GM23248 (cell line): ENCODE data around the gene EXOC1. TPM values are rescaled to one million over a fixed set of nuclear protein-coding genes. Genes with fewer than 3 reads are reported as not detected.

Experiments used
- DNase-seq: peaks from one replicate; pipeline ENCODE4 v3.0.0-alpha.2; 2015
- H2AFZ ChIP-seq: fragments of 200-600 bp; sonication (generic); 2 replicates; pipeline ENCODE4 v1.6.1; 2016; ENCODE audit warnings: antibody characterized with exemption
- H3F3A ChIP-seq: fragments of 200-600 bp; sonication (generic); 2 replicates; pipeline ENCODE4 v1.6.1; 2016; ENCODE audit warnings: mild to moderate bottlenecking, antibody characterized with exemption, mixed run types; ENCODE audit not compliant: insufficient read depth
- H3K27ac ChIP-seq: fragments of 200-600 bp; sonication (generic); 2 replicates; pipeline ENCODE4 v1.5.1; 2016; ENCODE audit warnings: mild to moderate bottlenecking
- H3K27me3 ChIP-seq: fragments of 200-600 bp; sonication (generic); replicated peaks from 2 replicates; pipeline ENCODE4 v1.6.1; 2016; ENCODE audit warnings: mild to moderate bottlenecking; ENCODE audit not compliant: insufficient read depth
- H3K36me3 ChIP-seq: fragments of 200-600 bp; sonication (generic); 2 replicates; pipeline ENCODE4 v1.6.1; 2016; ENCODE audit warnings: low read depth, mild to moderate bottlenecking
- H3K4me1 ChIP-seq: fragments of 200-600 bp; sonication (generic); 2 replicates; pipeline ENCODE4 v1.6.1; 2016; ENCODE audit warnings: mild to moderate bottlenecking; ENCODE audit not compliant: insufficient read depth
- H3K4me2 ChIP-seq: fragments of 200-600 bp; sonication (generic); one replicate; pipeline ENCODE4 v1.6.1; 2016; ENCODE audit warnings: mild to moderate bottlenecking; ENCODE audit not compliant: unreplicated experiment
- H3K4me3 ChIP-seq: fragments of 200-600 bp; sonication (generic); 2 replicates; pipeline ENCODE4 v1.5.1; 2016; ENCODE audit warnings: mild to moderate bottlenecking
- H3K79me2 ChIP-seq: fragments of 200-600 bp; sonication (generic); 2 replicates; pipeline ENCODE4 v1.6.1; 2016; ENCODE audit warnings: mild to moderate bottlenecking; ENCODE audit not compliant: insufficient read depth
- H3K9ac ChIP-seq: fragments of 200-600 bp; sonication (generic); 2 replicates; pipeline ENCODE4 v1.6.1; 2016; ENCODE audit warnings: mild to moderate bottlenecking
- H3K9me2 ChIP-seq: fragments of 200-600 bp; sonication (generic); 2 replicates; pipeline ENCODE4 v1.6.1; 2016; ENCODE audit warnings: mixed run types, mild to moderate bottlenecking, moderate library complexity; ENCODE audit not compliant: insufficient read depth
- H3K9me3 ChIP-seq: fragments of 200-600 bp; sonication (generic); one replicate; pipeline ENCODE4 v1.6.1; 2017; ENCODE audit warnings: low read depth
- H4K20me1 ChIP-seq: fragments of 200-600 bp; sonication (generic); 2 replicates; pipeline ENCODE4 v1.6.0; 2016; ENCODE audit not compliant: insufficient read depth
- EZH2 ChIP-seq: fragments of 200-600 bp; sonication (generic); IDR thresholded peaks from 2 replicates; pipeline ENCODE4 v1.6.1; 2018; ENCODE audit warnings: antibody characterized with exemption, mild to moderate bottlenecking; ENCODE audit not compliant: insufficient read depth, poor library complexity, severe bottlenecking
- EZH2phosphoT487 ChIP-seq: fragments of 200-600 bp; sonication (generic); IDR thresholded peaks from 2 replicates; pipeline ENCODE4 v1.6.1; 2018; ENCODE audit warnings: antibody characterized with exemption, moderate library complexity, mild to moderate bottlenecking, low read depth; ENCODE audit not compliant: insufficient read depth
- WGBS, 2 experiments: methylation state at CpG; one replicate each; pipeline ENCODE4 v1.1.6; 2015 to 2017; ENCODE audit warnings: low lambda C conversion rate in 2 of 2, low coverage in 1 of 2; ENCODE audit errors: missing lambda C conversion rate in 2 of 2; 5-methylcytosine and 5-hydroxymethylcytosine counted together
- in situ Hi-C: fragments of 300-500 bp; cut with MboI; formaldehyde crosslinking; loops from 2 replicates; pipeline ENCODE4 v1.15.0; 2020
- polyA plus RNA-seq: library from polyadenylated mRNA; unstranded; fragments of >200 nt; fragmentation: Nextera tagmentation; extraction: Ambion mirVana; gene quantifications from 2 replicates; pipeline ENCODE4 v1.2.1, GENCODE V29; 2016
- total RNA-seq: library from RNA; depleted of rRNA; stranded (reverse); fragments of >200 nt; shearing (Covaris generic); gene quantifications from 2 replicates; pipeline ENCODE4 v1.2.3, GENCODE V29; 2014

EXOC1 gene
- total and polyA plus RNA-seq, 2 experiments from 2014 or later, result 35.5 to 44.7 TPM

GRCh38 chr4:55817691-55818090, 35.8 kb upstream of the EXOC1 start:
- no peak overlapping the region for H3K27ac ChIP-seq
- H3K9ac ChIP-seq, result no peak overlapping the region
- no peaks in the 10 kb centered on the region for H4K20me1 ChIP-seq
- TF ChIP-seq EZH2phosphoT487 (no peak), EZH2 (no peak)
- no peaks in the 10 kb centered on the region for H3K36me3 ChIP-seq
- no peaks in the 10 kb centered on the region for H3K4me1 ChIP-seq
- WGBS, 2 experiments, result 74 to 76% methylated on average over 3 of the region's 3 CpGs
- no peak overlapping the region for H3K4me3 ChIP-seq
- no peak overlapping the region for H2AFZ ChIP-seq
- H3K79me2 ChIP-seq, result no peaks in the 10 kb centered on the region
- no peaks in the 10 kb centered on the region for H3K9me2 ChIP-seq
- no peak for DNase-seq
- in situ Hi-C loops, result no loop called here
- no peaks in the 10 kb centered on the region for H3F3A ChIP-seq
- H3K4me2 ChIP-seq, result no peak overlapping the region
- peaks cover 12% of the 10 kb centered on the region for H3K27me3 ChIP-seq
- no peaks in the 10 kb centered on the region for H3K9me3 ChIP-seq

- WGBS, 2 experiments, result 3 to 7% methylated on average over 13 of the region's 13 CpGs
- no peaks in the 10 kb centered on the region for H3K4me1 ChIP-seq
- TF ChIP-seq EZH2 (no peak), EZH2phosphoT487 (no peak)
- H3K27ac ChIP-seq, result no peak within 1 kb of the TSS
- in situ Hi-C loops, result no loop called here
- peak within 1 kb of the TSS; percentile 79 for H2AFZ ChIP-seq
- H3K4me3 ChIP-seq, result peak within 1 kb of the TSS; percentile 64
- H3K9me3 ChIP-seq, result no peaks in the 10 kb centered on the region
- no peaks in the 10 kb centered on the region for H3F3A ChIP-seq
- no peaks in the 10 kb centered on the region for H3K9me2 ChIP-seq
- no peaks in the 10 kb centered on the region for H3K79me2 ChIP-seq
- peak within 1 kb of the TSS; percentile 83 for H3K4me2 ChIP-seq
- H3K27me3 ChIP-seq, result peaks cover 12% of the 10 kb centered on the region
- no peaks in the 10 kb centered on the region for H4K20me1 ChIP-seq
- no peaks in the 10 kb centered on the region for H3K36me3 ChIP-seq
- DNase-seq, result peak; percentile 40
- H3K9ac ChIP-seq, result peak within 1 kb of the TSS; percentile 25; the same call in 1 of the 2 replicates
These were observed 33.8 kb upstream of the EXOC1 start, which contains the start of gene EXOC1L for GRCh38 chr4:55819634-55820033. Gene EXOC1L, plus strand, starts transcription at chr4:55819790. Its CDS starts 237 bp downstream, at chr4:55820027.

GRCh38 chr4:55820279-55820678, 33.2 kb upstream of the EXOC1 start:
- no peak for DNase-seq
- H3K27ac ChIP-seq, result no peak overlapping the region
- no peaks in the 10 kb centered on the region for H3K9me2 ChIP-seq
- H2AFZ ChIP-seq, result peak overlapping the region; percentile 79; the same call in 1 of the 2 replicates
- H3K4me2 ChIP-seq, result peak overlapping the region; percentile 83
- H3K36me3 ChIP-seq, result no peaks in the 10 kb centered on the region
- H3K4me3 ChIP-seq, result peak overlapping the region; percentile 64; the same call in 1 of the 2 replicates
- peaks cover 12% of the 10 kb centered on the region for H3K27me3 ChIP-seq
- no peak overlapping the region for H3K9ac ChIP-seq
- WGBS, 2 experiments, result 25% methylated on average over 2 of the region's 2 CpGs
- H4K20me1 ChIP-seq, result no peaks in the 10 kb centered on the region
- H3K4me1 ChIP-seq, result no peaks in the 10 kb centered on the region
- in situ Hi-C loops, result no loop called here
- H3K79me2 ChIP-seq, result no peaks in the 10 kb centered on the region
- TF ChIP-seq EZH2phosphoT487, result no peak
- TF ChIP-seq EZH2, result no peak
- no peaks in the 10 kb centered on the region for H3K9me3 ChIP-seq
- H3F3A ChIP-seq, result no peaks in the 10 kb centered on the region

GRCh38 chr4:55822329-55822728, 31.1 kb upstream of the EXOC1 start:
- no peak for TF ChIP-seq EZH2
- no peak for TF ChIP-seq EZH2phosphoT487
- Histone ChIP-seq H3K4me2 (no peak overlapping the region), H4K20me1 (no peaks in the 10 kb centered on the region), H3K27ac (no peak overlapping the region), H3K27me3 (peaks cover 12% of the 10 kb centered on the region), H3F3A (no peaks in the 10 kb centered on the region), H3K4me3 (no peak overlapping the region), H3K9me2 (no peaks in the 10 kb centered on the region), H3K36me3 (no peaks in the 10 kb centered on the region), H3K79me2 (no peaks in the 10 kb centered on the region), H3K9ac (no peak overlapping the region), H3K9me3 (no peaks in the 10 kb centered on the region), H2AFZ (no peak overlapping the region), H3K4me1 (no peaks in the 10 kb centered on the region)
- 59 to 60% methylated on average over 3 of the region's 3 CpGs for WGBS, 2 experiments
- in situ Hi-C loops, result no loop called here
- DNase-seq, result no peak

GRCh38 chr4:55824865-55825264, 28.6 kb upstream of the EXOC1 start:
- in situ Hi-C loops, result no loop called here
- Histone ChIP-seq H3K27ac (no peak overlapping the region), H3K4me2 (no peak overlapping the region), H3K4me3 (no peak overlapping the region), H3K27me3 (peaks cover 14% of the 10 kb centered on the region), H4K20me1 (no peaks in the 10 kb centered on the region), H2AFZ (no peak overlapping the region), H3K9ac (no peak overlapping the region), H3K79me2 (no peaks in the 10 kb centered on the region), H3F3A (no peaks in the 10 kb centered on the region), H3K9me2 (no peaks in the 10 kb centered on the region), H3K4me1 (no peaks in the 10 kb centered on the region), H3K9me3 (no peaks in the 10 kb centered on the region), H3K36me3 (no peaks in the 10 kb centered on the region)
- TF ChIP-seq EZH2phosphoT487 (no peak), EZH2 (no peak)
- no peak for DNase-seq
- WGBS, 2 experiments, result 10 to 11% methylated on average over 2 of the region's 2 CpGs
